ENCODE data around the gene SDK2. TPM values are rescaled to one million over a fixed set of nuclear protein-coding genes. Genes with fewer than 3 reads are reported as not detected.

The SDK2 gene
- total and polyA plus RNA-seq, 9 of the 15 experiments (the other 6 are each of a cell fraction or from before 2014, with no cell fraction given), result 0.04 TPM; not detected in 8

GRCh38 chr17:73637866-73638265 lies 6.4 kb downstream of the SDK2 start:
- Histone ChIP-seq H4K20me1 (replicated peaks; ENCODE audit: control insufficient read depth, insufficient read depth, low read length) (no peaks in the 10 kb centered on the region; the same call in 1 of the 2 replicates), H3K4me2 (ENCODE audit: insufficient read depth, low read length) (no peak overlapping the region), H3K9me1 (ENCODE audit: control insufficient read depth, insufficient read depth, low read length) (no peaks in the 10 kb centered on the region), H3K27me3 (ENCODE audit: control insufficient read depth in 2 of 2, insufficient read depth in 2 of 2, low read length in 2 of 2) (peaks cover 0 to 26% of the 10 kb centered on the region in 2 experiments; a peak in 2 of 5 replicates), H3K9ac (ENCODE audit: insufficient read depth in 1 of 2, low read depth in 2 of 2, low read length in 2 of 2) (no peak overlapping the region), H3K27ac (ENCODE audit: extremely low read depth, low read depth, low read length) (no peak overlapping the region), H3K4me1 (replicated peaks in 1 of 2; ENCODE audit: control insufficient read depth in 2 of 2, insufficient read depth in 2 of 2, low read length in 2 of 2) (peaks cover 0 to 2% of the 10 kb centered on the region in 2 experiments; a peak in 1 of 5 replicates), H3K4me3 (no peak overlapping the region), H3K36me3 (ENCODE audit: control insufficient read depth, insufficient read depth, low read length) (no peaks in the 10 kb centered on the region), H3K9me3 (replicated peaks; ENCODE audit: control insufficient read depth, insufficient read depth, low read depth, low read length) (no peaks in the 10 kb centered on the region), H3K79me2 (ENCODE audit: control insufficient read depth, insufficient read depth, low read length) (no peaks in the 10 kb centered on the region), H2AFZ (ENCODE audit: low read depth, low read length) (no peak overlapping the region)
- in situ Hi-C loops (cut with MboI), result no loop called here
- TF ChIP-seq ZNF76 (CRISPR knock-in tag; IDR thresholded peaks at IDR 0.05; ENCODE audit: borderline replicate concordance) (no peak), HDAC6 (IDR thresholded peaks at IDR 0.05; ENCODE audit: low read depth, low read length) (no peak), MEIS2 (IDR thresholded peaks at IDR 0.05; ENCODE audit: partially characterized antibody) (no peak), ATF3 (IDR thresholded peaks at IDR 0.05) (no peak), ATF3 (CRISPR knock-in tag; conservative IDR thresholded peaks at IDR 0.05) (no peak), STAG1 (CRISPR knock-in tag; IDR thresholded peaks at IDR 0.05; ENCODE audit: borderline replicate concordance) (no peak), ZNF609 (CRISPR knock-in tag; IDR thresholded peaks at IDR 0.05; ENCODE audit: borderline replicate concordance) (no peak), COPS2 (conservative IDR thresholded peaks at IDR 0.05) (no peak), ZNF764 (CRISPR knock-in tag; IDR thresholded peaks at IDR 0.05; ENCODE audit: low read depth) (no peak), C11orf30 (IDR thresholded peaks at IDR 0.05; ENCODE audit: low read depth) (no peak), USF2 (CRISPR knock-in tag; IDR thresholded peaks at IDR 0.05) (no peak), ZFP30 (CRISPR knock-in tag; IDR thresholded peaks at IDR 0.05; ENCODE audit: borderline replicate concordance) (no peak), FOXK1 (CRISPR knock-in tag; IDR thresholded peaks at IDR 0.05; ENCODE audit: borderline replicate concordance) (no peak), KAT8 (IDR thresholded peaks at IDR 0.05; ENCODE audit: low read depth) (no peak), ZKSCAN3 (CRISPR knock-in tag; IDR thresholded peaks at IDR 0.05) (no peak)
- DNase-seq (ENCODE audit: extremely low read depth in 1 of 4, low spot score in 3 of 4), result no peak
- POLR2A ChIA-PET, result no interaction called here
- FAIRE-seq, result no peak
- CTCF ChIA-PET (ENCODE audit: low intra/inter-chr PET ratio), result no interaction called here
- WGBS (ENCODE audit: insufficient coverage, low coverage, missing lambda C conversion rate), result 0% methylated on average over 8 of the region's 8 CpGs
- intact Hi-C loops (cut with micrococcal nuclease), result no loop called here
- no peak for ATAC-seq
- BruUV-seq (replicated peaks), result no TSS peak

Measured in K562 (cell line).